ENCODE results near the gene CDH4. TPM values are rescaled to one million over a fixed set of nuclear protein-coding genes. Genes with fewer than 3 reads are reported as not detected.

CDH4 gene
- polyA plus RNA-seq, 1 donor (not counting 4 experiments of a cell fraction or from before 2014, with no cell fraction given) = 2.2 TPM

- Histone ChIP-seq H2AFZ (ENCODE audit: control insufficient read depth, low read length) (no peak overlapping the region), H3K79me2 (ENCODE audit: control insufficient read depth, insufficient read depth, low read length) (no peaks in the 10 kb centered on the region), H3K9me1 (ENCODE audit: control insufficient read depth, extremely low read depth, insufficient read depth, low read length) (no peaks in the 10 kb centered on the region), H3K4me3 (ENCODE audit: control insufficient read depth in 2 of 3, extremely low read depth in 1 of 3, insufficient read depth in 2 of 3, low read depth in 1 of 3, low read length in 3 of 3) (no peak overlapping the region), H3K27me3 (ENCODE audit: control insufficient read depth, extremely low read depth, insufficient read depth, low read length) (peaks cover 4% of the 10 kb centered on the region), H3K4me1 (ENCODE audit: control insufficient read depth, extremely low read depth, insufficient read depth, low read length) (no peaks in the 10 kb centered on the region), H3K9ac (ENCODE audit: control insufficient read depth, extremely low read depth, insufficient read depth, low read length) (no peak overlapping the region), H3K9me3 (ENCODE audit: control insufficient read depth, low read depth, low read length) (no peaks in the 10 kb centered on the region), H4K20me1 (ENCODE audit: control insufficient read depth, extremely low read depth, insufficient read depth, low read length) (no peaks in the 10 kb centered on the region), H3K4me2 (ENCODE audit: control insufficient read depth, extremely low read depth, insufficient read depth, low read depth, low read length) (no peak overlapping the region), H3K36me3 (ENCODE audit: control insufficient read depth in 2 of 2, extremely low read depth in 1 of 2, insufficient read depth in 2 of 2, low read length in 2 of 2) (no peaks in the 10 kb centered on the region), H3K27ac (ENCODE audit: control insufficient read depth, insufficient read depth, low read length) (no peak overlapping the region)
- dilution Hi-C loops (cut with MboI; ENCODE audit: extremely low pct_ligation_motif_present, low sequenced_read_pairs) = no loop called here
- no peak for FAIRE-seq
- TF ChIP-seq EZH2 (IDR thresholded peaks at IDR 0.05; ENCODE audit: low read length) = no peak
- no peak for TF ChIP-seq CTCF (optimal IDR thresholded peaks at IDR 0.05 in 1 of 3, IDR thresholded peaks at IDR 0.05 in 1 of 3, conservative IDR thresholded peaks at IDR 0.05 in 1 of 3; ENCODE audit: extremely low read depth in 1 of 3, insufficient read depth in 2 of 3, low read length in 3 of 3)
- DNase-seq (ENCODE audit: low read depth, low spot score) = no peak
Observed at GRCh38 chr20:61937963-61938838, 686.1 kb downstream of the CDH4 start.

- Histone ChIP-seq H3K9ac (ENCODE audit: control insufficient read depth, extremely low read depth, insufficient read depth, low read length) (no peak overlapping the region), H3K27me3 (ENCODE audit: control insufficient read depth, extremely low read depth, insufficient read depth, low read length) (peaks cover 4% of the 10 kb centered on the region), H3K9me3 (ENCODE audit: control insufficient read depth, low read depth, low read length) (no peaks in the 10 kb centered on the region), H3K27ac (ENCODE audit: control insufficient read depth, insufficient read depth, low read length) (no peak overlapping the region), H3K36me3 (ENCODE audit: control insufficient read depth in 2 of 2, extremely low read depth in 1 of 2, insufficient read depth in 2 of 2, low read length in 2 of 2) (no peaks in the 10 kb centered on the region), H4K20me1 (ENCODE audit: control insufficient read depth, extremely low read depth, insufficient read depth, low read length) (no peaks in the 10 kb centered on the region), H3K4me3 (ENCODE audit: control insufficient read depth in 2 of 3, extremely low read depth in 1 of 3, insufficient read depth in 2 of 3, low read depth in 1 of 3, low read length in 3 of 3) (no peak overlapping the region), H3K9me1 (ENCODE audit: control insufficient read depth, extremely low read depth, insufficient read depth, low read length) (no peaks in the 10 kb centered on the region), H3K4me1 (ENCODE audit: control insufficient read depth, extremely low read depth, insufficient read depth, low read length) (no peaks in the 10 kb centered on the region), H3K79me2 (ENCODE audit: control insufficient read depth, insufficient read depth, low read length) (no peaks in the 10 kb centered on the region), H3K4me2 (ENCODE audit: control insufficient read depth, extremely low read depth, insufficient read depth, low read depth, low read length) (no peak overlapping the region), H2AFZ (ENCODE audit: control insufficient read depth, low read length) (no peak overlapping the region)
- no peak for TF ChIP-seq EZH2 (IDR thresholded peaks at IDR 0.05; ENCODE audit: low read length)
- dilution Hi-C loops (cut with MboI; ENCODE audit: extremely low pct_ligation_motif_present, low sequenced_read_pairs) = no loop called here
- FAIRE-seq (no peak), DNase-seq (ENCODE audit: low read depth, low spot score) (no peak)
Observed at GRCh38 chr20:61938839-61939690, 687.0 kb downstream of the CDH4 start.

All from keratinocyte (primary cell).